HTERT RPE-1 (cell line): ENCODE results near the gene IGF2BP3.

Experiments
- in situ Hi-C: fragments of 300-500 bp; cut with MboI; formaldehyde crosslinking; loops from 4 replicates; pipeline ENCODE4 v1.14.3; 2020; ENCODE audit warnings: low sequenced_read_pairs

IGF2BP3 gene

GRCh38 chr7:23298885-23299769 lies 171.2 kb downstream of the IGF2BP3 start, which contains the start of gene MALSU1:
MALSU1 (plus strand) TSS chr7:23299339; CDS start chr7:23299353, 14 bp downstream.
- in situ Hi-C loops, result no loop called here

GRCh38 chr7:23298141-23298881 lies 172.0 kb downstream of the IGF2BP3 start:
- in situ Hi-C loops, result no loop called here

- in situ Hi-C loops, result no loop called here
Measured at GRCh38 chr7:23295401-23295697, 174.9 kb downstream of the IGF2BP3 start.

GRCh38 chr7:23294549-23295400 lies 175.5 kb downstream of the IGF2BP3 start:
- in situ Hi-C loops, result no loop called here

- in situ Hi-C loops, result no loop called here
Measured at GRCh38 chr7:23293500-23294073, 176.7 kb downstream of the IGF2BP3 start.

GRCh38 chr7:23292623-23293022 lies 177.7 kb downstream of the IGF2BP3 start:
- in situ Hi-C loops, result no loop called here

GRCh38 chr7:23291957-23292560 lies 178.2 kb downstream of the IGF2BP3 start:
- in situ Hi-C loops, result no loop called here

- in situ Hi-C loops, result no loop called here
Measured at GRCh38 chr7:23290993-23291392, 179.3 kb downstream of the IGF2BP3 start.

GRCh38 chr7:23287612-23288011 lies 182.7 kb downstream of the IGF2BP3 start:
- in situ Hi-C loops, result no loop called here

GRCh38 chr7:23285657-23286646 lies 184.3 kb downstream of the IGF2BP3 start:
- in situ Hi-C loops, result no loop called here

GRCh38 chr7:23284871-23285270 lies 185.4 kb downstream of the IGF2BP3 start:
- in situ Hi-C loops, result no loop called here

- in situ Hi-C loops, result no loop called here
Measured at GRCh38 chr7:23283086-23283485, 187.2 kb downstream of the IGF2BP3 start.

GRCh38 chr7:23279819-23280525 lies 190.3 kb downstream of the IGF2BP3 start:
- in situ Hi-C loops, result no loop called here

- in situ Hi-C loops, result no loop called here
Measured at GRCh38 chr7:23277359-23277989, 192.8 kb downstream of the IGF2BP3 start.

- in situ Hi-C loops, result no loop called here
Measured at GRCh38 chr7:23276947-23277346, 193.3 kb downstream of the IGF2BP3 start.

- in situ Hi-C loops, result no loop called here
Measured at GRCh38 chr7:23276376-23276775, 193.9 kb downstream of the IGF2BP3 start.

- in situ Hi-C loops, result no loop called here
Measured at GRCh38 chr7:23275912-23276311, 194.4 kb downstream of the IGF2BP3 start.

- in situ Hi-C loops, result no loop called here
Measured at GRCh38 chr7:23273141-23273599, 197.1 kb downstream of the IGF2BP3 start.
